Measurements from ENCODE around the gene CCDC63.

The CCDC63 gene

GRCh38 chr12:110913119-110914056, 66.6 kb downstream of the CCDC63 start:
- Histone ChIP-seq H3K4me1 (ENCODE audit: control insufficient read depth in 5 of 5, insufficient read depth in 5 of 5, low read length in 5 of 5) (no peaks in the 10 kb centered on the region), H3K9me3 (ENCODE audit: control insufficient read depth in 5 of 5, low read length in 5 of 5) (no peaks in the 10 kb centered on the region), H3K27ac (ENCODE audit: low read depth, low read length) (no peak overlapping the region), H3K4me3 (ENCODE audit: low read depth in 1 of 5, low read length in 5 of 5) (no peak overlapping the region), H3K36me3 (ENCODE audit: control insufficient read depth in 5 of 5, insufficient read depth in 5 of 5, low read length in 5 of 5) (no peaks in the 10 kb centered on the region), H3K9ac (ENCODE audit: low read length in 5 of 5) (no peak overlapping the region), H3K27me3 (ENCODE audit: control insufficient read depth in 5 of 5, insufficient read depth in 4 of 5, low read length in 5 of 5) (peaks cover 0 to 10% (median 6%) of the 10 kb centered on the region in 5 donors)

GRCh38 chr12:110916295-110916875, 69.6 kb downstream of the CCDC63 start:
- no peaks in the 10 kb centered on the region for H3K36me3 ChIP-seq (ENCODE audit: control insufficient read depth in 5 of 5, insufficient read depth in 5 of 5, low read length in 5 of 5)
- peaks cover 3 to 7% (median 6%) of the 10 kb centered on the region in 5 donors for H3K27me3 ChIP-seq (ENCODE audit: control insufficient read depth in 5 of 5, insufficient read depth in 4 of 5, low read length in 5 of 5)
- H3K9me3 ChIP-seq (ENCODE audit: control insufficient read depth in 5 of 5, low read length in 5 of 5): no peaks in the 10 kb centered on the region
- no peak overlapping the region for H3K4me3 ChIP-seq (ENCODE audit: low read depth in 1 of 5, low read length in 5 of 5)
- H3K9ac ChIP-seq (ENCODE audit: low read length in 5 of 5): no peak overlapping the region
- no peaks in the 10 kb centered on the region for H3K4me1 ChIP-seq (ENCODE audit: control insufficient read depth in 5 of 5, insufficient read depth in 5 of 5, low read length in 5 of 5)
- no peak overlapping the region for H3K27ac ChIP-seq (ENCODE audit: low read depth, low read length)

GRCh38 chr12:110917467-110917866, 70.7 kb downstream of the CCDC63 start:
- Histone ChIP-seq H3K4me1 (ENCODE audit: control insufficient read depth in 5 of 5, insufficient read depth in 5 of 5, low read length in 5 of 5) (no peaks in the 10 kb centered on the region), H3K9ac (ENCODE audit: low read length in 5 of 5) (no peak overlapping the region), H3K36me3 (ENCODE audit: control insufficient read depth in 5 of 5, insufficient read depth in 5 of 5, low read length in 5 of 5) (no peaks in the 10 kb centered on the region), H3K27ac (ENCODE audit: low read depth, low read length) (no peak overlapping the region), H3K4me3 (ENCODE audit: low read depth in 1 of 5, low read length in 5 of 5) (no peak overlapping the region), H3K9me3 (ENCODE audit: control insufficient read depth in 5 of 5, low read length in 5 of 5) (no peaks in the 10 kb centered on the region), H3K27me3 (ENCODE audit: control insufficient read depth in 5 of 5, insufficient read depth in 4 of 5, low read length in 5 of 5) (peaks cover under 1 to 10% (median 6%) of the 10 kb centered on the region in 5 donors)

- no peaks in the 10 kb centered on the region for H3K36me3 ChIP-seq (ENCODE audit: control insufficient read depth in 5 of 5, insufficient read depth in 5 of 5, low read length in 5 of 5)
- H3K4me1 ChIP-seq (ENCODE audit: control insufficient read depth in 5 of 5, insufficient read depth in 5 of 5, low read length in 5 of 5): no peaks in the 10 kb centered on the region
- no peak overlapping the region for H3K27ac ChIP-seq (ENCODE audit: low read depth, low read length)
- no peak overlapping the region for H3K9ac ChIP-seq (ENCODE audit: low read length in 5 of 5)
- no peaks in the 10 kb centered on the region for H3K9me3 ChIP-seq (ENCODE audit: control insufficient read depth in 5 of 5, low read length in 5 of 5)
- H3K4me3 ChIP-seq (ENCODE audit: low read depth in 1 of 5, low read length in 5 of 5): no peak overlapping the region
- H3K27me3 ChIP-seq (ENCODE audit: control insufficient read depth in 5 of 5, insufficient read depth in 4 of 5, low read length in 5 of 5): peaks cover 3 to 10% (median 6%) of the 10 kb centered on the region in 5 donors
These were observed 71.2 kb downstream of the CCDC63 start for GRCh38 chr12:110917961-110918360.

- H3K27me3 ChIP-seq (ENCODE audit: control insufficient read depth in 5 of 5, insufficient read depth in 4 of 5, low read length in 5 of 5): peaks cover 3 to 16% (median 6%) of the 10 kb centered on the region in 5 donors
- no peak overlapping the region for H3K27ac ChIP-seq (ENCODE audit: low read depth, low read length)
- no peak overlapping the region for H3K9ac ChIP-seq (ENCODE audit: low read length in 5 of 5)
- no peaks in the 10 kb centered on the region for H3K36me3 ChIP-seq (ENCODE audit: control insufficient read depth in 5 of 5, insufficient read depth in 5 of 5, low read length in 5 of 5)
- no peak overlapping the region for H3K4me3 ChIP-seq (ENCODE audit: low read depth in 1 of 5, low read length in 5 of 5)
- H3K4me1 ChIP-seq (ENCODE audit: control insufficient read depth in 5 of 5, insufficient read depth in 5 of 5, low read length in 5 of 5): no peaks in the 10 kb centered on the region
- no peaks in the 10 kb centered on the region for H3K9me3 ChIP-seq (ENCODE audit: control insufficient read depth in 5 of 5, low read length in 5 of 5)
These were observed 72.9 kb downstream of the CCDC63 start for GRCh38 chr12:110919720-110920119.

GRCh38 chr12:110920324-110920910, 73.6 kb downstream of the CCDC63 start, which contains the start of gene MYL2:
MYL2 (minus strand) TSS chr12:110920579; CDS start chr12:110920529, 50 bp downstream.
- H3K9me3 ChIP-seq (ENCODE audit: control insufficient read depth in 5 of 5, low read length in 5 of 5): no peaks in the 10 kb centered on the region
- no peak within 1 kb of the TSS for H3K4me3 ChIP-seq (ENCODE audit: low read depth in 1 of 5, low read length in 5 of 5)
- no peak within 1 kb of the TSS for H3K9ac ChIP-seq (ENCODE audit: low read length in 5 of 5)
- no peak within 1 kb of the TSS for H3K27ac ChIP-seq (ENCODE audit: low read depth, low read length)
- no peaks in the 10 kb centered on the region for H3K36me3 ChIP-seq (ENCODE audit: control insufficient read depth in 5 of 5, insufficient read depth in 5 of 5, low read length in 5 of 5)
- no peaks in the 10 kb centered on the region for H3K4me1 ChIP-seq (ENCODE audit: control insufficient read depth in 5 of 5, insufficient read depth in 5 of 5, low read length in 5 of 5)
- H3K27me3 ChIP-seq (ENCODE audit: control insufficient read depth in 5 of 5, insufficient read depth in 4 of 5, low read length in 5 of 5): peaks cover 3 to 16% (median 6%) of the 10 kb centered on the region in 5 donors

GRCh38 chr12:110921262-110921661, 74.5 kb downstream of the CCDC63 start:
- Histone ChIP-seq H3K4me3 (ENCODE audit: low read depth in 1 of 5, low read length in 5 of 5) (no peak overlapping the region), H3K9me3 (ENCODE audit: control insufficient read depth in 5 of 5, low read length in 5 of 5) (no peaks in the 10 kb centered on the region), H3K4me1 (ENCODE audit: control insufficient read depth in 5 of 5, insufficient read depth in 5 of 5, low read length in 5 of 5) (no peaks in the 10 kb centered on the region), H3K27me3 (ENCODE audit: control insufficient read depth in 5 of 5, insufficient read depth in 4 of 5, low read length in 5 of 5) (peaks cover 3 to 16% (median 8%) of the 10 kb centered on the region in 5 donors), H3K27ac (ENCODE audit: low read depth, low read length) (no peak overlapping the region), H3K36me3 (ENCODE audit: control insufficient read depth in 5 of 5, insufficient read depth in 5 of 5, low read length in 5 of 5) (no peaks in the 10 kb centered on the region), H3K9ac (ENCODE audit: low read length in 5 of 5) (no peak overlapping the region)

- no peaks in the 10 kb centered on the region for H3K4me1 ChIP-seq (ENCODE audit: control insufficient read depth in 5 of 5, insufficient read depth in 5 of 5, low read length in 5 of 5)
- no peak overlapping the region for H3K27ac ChIP-seq (ENCODE audit: low read depth, low read length)
- no peak overlapping the region for H3K9ac ChIP-seq (ENCODE audit: low read length in 5 of 5)
These were observed 75.9 kb downstream of the CCDC63 start for GRCh38 chr12:110922652-110923051.

GRCh38 chr12:110923192-110923591, 76.4 kb downstream of the CCDC63 start:
- no peaks in the 10 kb centered on the region for H3K9me3 ChIP-seq (ENCODE audit: control insufficient read depth in 5 of 5, low read length in 5 of 5)
- H3K9ac ChIP-seq (ENCODE audit: low read length in 5 of 5): no peak overlapping the region
- H3K27ac ChIP-seq (ENCODE audit: low read depth, low read length): no peak overlapping the region
- peaks cover 3 to 16% (median 8%) of the 10 kb centered on the region in 5 donors for H3K27me3 ChIP-seq (ENCODE audit: control insufficient read depth in 5 of 5, insufficient read depth in 4 of 5, low read length in 5 of 5)
- no peak overlapping the region for H3K4me3 ChIP-seq (ENCODE audit: low read depth in 1 of 5, low read length in 5 of 5)
- no peaks in the 10 kb centered on the region for H3K36me3 ChIP-seq (ENCODE audit: control insufficient read depth in 5 of 5, insufficient read depth in 5 of 5, low read length in 5 of 5)
- peaks cover 0 to under 1% (median 0%) of the 10 kb centered on the region in 5 donors for H3K4me1 ChIP-seq (ENCODE audit: control insufficient read depth in 5 of 5, insufficient read depth in 5 of 5, low read length in 5 of 5)

More at GRCh38 chr12:110922652-110923051, 75.9 kb downstream of the CCDC63 start:
- H3K9me3 ChIP-seq (ENCODE audit: control insufficient read depth in 5 of 5, low read length in 5 of 5): no peaks in the 10 kb centered on the region
- no peaks in the 10 kb centered on the region for H3K36me3 ChIP-seq (ENCODE audit: control insufficient read depth in 5 of 5, insufficient read depth in 5 of 5, low read length in 5 of 5)
- H3K4me3 ChIP-seq (ENCODE audit: low read depth in 1 of 5, low read length in 5 of 5): no peak overlapping the region
- H3K27me3 ChIP-seq (ENCODE audit: control insufficient read depth in 5 of 5, insufficient read depth in 4 of 5, low read length in 5 of 5): peaks cover 3 to 16% (median 8%) of the 10 kb centered on the region in 5 donors
